GOT3 (cell line): Measurements from ENCODE around the gene TMA7B.

Experiments
- DNase-seq: peaks from one replicate; lab custom pipeline; 2025; ENCODE audit warnings: mixed read lengths; lab: John Stamatoyannopoulos, UW

The TMA7B gene

DNA sequence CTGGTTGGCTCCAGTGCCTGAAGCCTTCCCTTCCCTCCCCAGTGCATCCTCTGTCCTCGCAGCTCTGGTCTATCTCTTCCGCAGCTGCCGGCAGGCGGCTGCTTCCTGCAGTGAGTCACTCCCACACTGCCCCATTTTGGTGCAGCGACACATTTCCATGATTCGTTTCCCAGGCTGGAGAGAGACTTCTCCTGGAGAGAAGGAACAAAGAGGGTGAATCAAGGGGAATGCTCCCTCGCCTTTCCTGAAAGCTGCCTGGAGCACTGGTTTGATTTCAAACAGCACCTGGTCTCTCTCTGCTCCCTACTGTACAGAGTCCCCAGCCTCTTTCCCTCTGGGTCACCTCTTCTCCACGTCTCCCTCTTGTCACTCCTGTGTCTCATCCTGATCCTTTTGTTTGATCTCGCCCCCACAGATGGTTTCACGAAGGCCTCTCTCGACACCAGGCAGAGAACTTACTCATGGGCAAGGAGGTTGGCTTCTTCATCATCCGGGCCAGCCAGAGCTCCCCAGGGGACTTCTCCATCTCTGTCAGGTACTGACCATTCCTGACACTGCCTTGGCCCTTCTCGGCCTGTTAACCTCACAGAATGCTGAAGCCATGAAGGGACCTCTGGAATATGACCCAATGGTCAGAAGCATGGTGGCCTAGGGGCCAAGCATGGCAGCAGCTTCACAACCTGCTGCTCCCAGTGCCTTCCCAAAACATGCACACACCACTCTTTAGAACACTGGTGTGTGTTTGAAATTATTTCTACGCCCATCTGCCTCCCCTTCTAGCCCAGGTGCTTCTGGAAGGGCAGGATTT is at the start of gene TMA7B:
Gene TMA7B, plus strand, starts transcription at position 758 of the 808 bp plus-strand sequence. CDS start 3,978 bp downstream, outside the sequence.
- no peak for DNase-seq

DNA sequence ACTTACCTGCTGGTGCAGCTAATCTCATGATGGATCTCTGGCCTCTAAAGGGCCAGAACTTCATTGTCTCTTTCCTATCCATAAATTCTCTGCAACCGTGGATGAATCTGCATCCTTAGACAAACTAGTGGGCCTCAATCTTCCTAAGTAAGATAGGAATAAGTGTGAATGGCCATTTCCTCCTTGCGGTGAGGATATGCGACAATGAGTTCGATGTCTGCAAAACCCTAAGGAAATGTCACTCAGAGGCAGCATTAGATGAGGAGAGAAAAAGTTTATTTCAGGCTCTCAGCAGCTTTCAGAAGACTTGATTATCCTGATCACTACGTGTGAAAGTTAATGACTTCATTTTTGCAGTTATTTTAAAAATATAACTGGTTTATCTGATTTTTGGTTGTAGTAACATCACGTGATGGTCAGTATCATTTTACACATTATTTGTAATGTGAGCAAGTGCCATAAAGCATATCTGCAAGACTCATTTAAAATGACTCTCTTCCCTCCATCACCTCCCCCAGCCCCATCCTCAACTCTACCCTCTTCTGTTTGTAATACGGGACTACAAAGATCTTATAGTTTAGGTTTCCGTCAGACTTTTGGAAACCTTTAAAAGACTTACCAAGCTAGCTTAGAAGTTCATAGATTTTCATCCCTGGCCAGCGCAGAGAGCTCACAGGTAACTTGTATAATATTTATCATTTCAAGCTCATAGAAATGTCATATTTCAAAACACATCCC is 49.2 kb upstream of the TMA7B start:
- DNase-seq = no peak

DNA sequence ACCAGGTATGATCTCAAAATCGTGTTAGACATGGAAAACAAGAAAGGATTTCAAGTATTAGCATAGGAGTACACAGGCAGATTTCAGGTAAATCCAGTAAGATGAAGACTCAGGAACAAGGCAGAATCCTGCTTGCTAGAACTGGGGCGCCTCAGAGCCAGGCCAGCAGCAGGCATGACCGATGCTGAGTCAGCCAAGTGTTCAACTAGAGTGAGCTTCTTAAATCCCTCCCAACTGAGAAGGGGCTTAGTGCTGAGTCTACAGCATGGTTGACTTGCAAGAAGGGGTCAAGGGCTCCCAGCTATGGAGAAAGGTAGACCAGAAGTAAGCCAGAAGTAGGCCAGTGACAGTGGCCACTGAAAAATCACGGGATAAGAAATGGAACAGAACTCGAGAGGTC is 46.9 kb upstream of the TMA7B start:
- DNase-seq = no peak

DNA sequence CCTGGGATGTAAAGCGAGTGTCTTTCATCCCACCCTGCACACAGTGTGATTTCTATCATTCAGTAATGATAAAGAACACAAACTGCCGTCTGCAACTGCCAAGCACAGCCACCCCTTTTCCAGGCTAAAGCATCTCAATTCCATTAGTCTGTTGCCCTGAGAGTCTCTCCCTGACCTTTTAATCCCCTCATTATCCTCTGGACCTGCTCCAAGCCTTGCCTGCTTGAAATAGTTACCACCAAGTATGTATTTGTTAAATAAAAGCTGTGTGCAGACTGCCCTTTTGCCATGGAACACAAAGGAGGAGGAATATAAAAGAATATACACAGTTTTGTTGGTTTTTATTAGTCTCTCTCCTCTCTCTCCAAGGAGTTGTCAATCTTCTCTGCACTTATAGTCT is 46.3 kb upstream of the TMA7B start:
- no peak for DNase-seq

DNA sequence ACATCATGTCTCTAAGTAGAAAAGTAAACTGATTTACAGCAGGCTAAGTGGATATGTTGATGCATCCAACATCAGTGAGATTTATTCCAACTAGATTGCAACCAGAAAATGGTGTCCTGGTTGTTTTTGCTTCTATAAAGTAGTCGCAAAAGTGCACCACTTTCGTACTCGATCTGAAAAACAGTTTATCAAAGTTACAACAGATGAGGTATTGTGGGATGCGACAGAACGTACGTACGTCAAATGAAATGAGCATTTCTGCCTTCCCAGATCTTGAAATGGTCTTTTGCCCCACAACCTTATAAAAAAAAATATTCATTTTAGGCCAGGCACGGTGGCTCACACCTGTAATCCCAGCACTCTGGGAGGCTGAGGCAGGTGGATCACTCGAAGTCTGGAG is 45.6 kb upstream of the TMA7B start:
- no peak for DNase-seq

DNA sequence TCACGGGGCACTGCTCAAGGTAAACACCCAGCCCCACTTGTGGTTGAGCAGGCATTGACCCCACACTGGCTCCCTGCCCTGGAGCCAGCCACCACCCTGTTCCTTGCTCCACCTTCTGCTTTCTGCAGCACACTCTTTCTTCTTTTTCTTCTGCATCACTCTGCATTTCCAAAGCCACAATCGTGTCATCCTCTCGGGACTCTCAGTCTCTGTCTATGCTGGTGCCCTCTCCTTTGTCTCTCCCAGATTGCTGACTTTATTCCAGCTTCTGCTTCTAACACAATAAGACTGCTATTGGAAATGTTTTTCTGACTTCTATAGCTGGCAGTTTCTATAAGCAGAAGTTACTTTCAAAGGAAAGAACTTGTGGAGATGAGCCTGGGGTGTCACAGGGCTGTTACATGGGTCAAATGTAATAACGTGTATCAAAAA is 44.9 kb upstream of the TMA7B start:
- no peak for DNase-seq

DNA sequence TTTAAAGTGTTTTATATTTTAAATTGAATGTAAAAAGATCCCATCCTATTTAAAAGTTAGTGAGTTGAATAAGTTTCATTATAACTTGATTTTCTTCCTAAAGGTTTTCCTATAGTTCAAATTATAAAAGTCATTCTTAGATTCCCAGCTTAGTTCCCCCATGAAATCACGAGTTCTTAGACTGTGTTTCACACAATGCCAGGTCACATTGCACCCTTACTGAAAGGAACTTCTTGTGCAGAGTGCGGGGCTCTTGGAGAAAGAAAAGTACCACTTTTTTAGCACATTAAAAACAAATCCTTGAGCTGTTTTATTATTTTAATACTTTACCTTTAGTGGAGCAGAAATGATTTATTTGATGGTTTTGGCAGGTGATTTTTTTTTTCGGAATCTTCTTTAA is 43.7 kb upstream of the TMA7B start:
- DNase-seq = no peak

DNA sequence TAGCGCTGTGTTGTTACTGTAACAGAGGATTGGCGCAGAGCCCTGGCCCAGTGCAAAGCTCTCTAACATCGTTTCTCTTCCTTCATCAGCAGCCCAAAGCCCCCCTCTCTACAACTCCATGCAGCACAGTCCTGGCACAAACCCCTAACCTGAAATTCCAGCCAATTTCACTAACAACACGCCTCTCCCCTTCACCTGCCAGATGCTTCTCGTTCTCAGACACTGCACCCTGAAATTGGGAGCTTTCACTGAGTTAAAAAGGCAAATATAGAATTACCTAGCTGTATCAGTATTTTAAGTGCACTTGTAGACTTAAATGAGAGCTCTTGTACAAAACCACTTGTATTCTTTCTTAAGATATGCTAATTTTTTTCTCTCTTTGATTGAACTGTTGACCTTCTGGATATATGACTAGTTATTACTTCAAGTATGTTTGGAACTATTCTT is 43.0 kb upstream of the TMA7B start:
- DNase-seq = no peak

DNA sequence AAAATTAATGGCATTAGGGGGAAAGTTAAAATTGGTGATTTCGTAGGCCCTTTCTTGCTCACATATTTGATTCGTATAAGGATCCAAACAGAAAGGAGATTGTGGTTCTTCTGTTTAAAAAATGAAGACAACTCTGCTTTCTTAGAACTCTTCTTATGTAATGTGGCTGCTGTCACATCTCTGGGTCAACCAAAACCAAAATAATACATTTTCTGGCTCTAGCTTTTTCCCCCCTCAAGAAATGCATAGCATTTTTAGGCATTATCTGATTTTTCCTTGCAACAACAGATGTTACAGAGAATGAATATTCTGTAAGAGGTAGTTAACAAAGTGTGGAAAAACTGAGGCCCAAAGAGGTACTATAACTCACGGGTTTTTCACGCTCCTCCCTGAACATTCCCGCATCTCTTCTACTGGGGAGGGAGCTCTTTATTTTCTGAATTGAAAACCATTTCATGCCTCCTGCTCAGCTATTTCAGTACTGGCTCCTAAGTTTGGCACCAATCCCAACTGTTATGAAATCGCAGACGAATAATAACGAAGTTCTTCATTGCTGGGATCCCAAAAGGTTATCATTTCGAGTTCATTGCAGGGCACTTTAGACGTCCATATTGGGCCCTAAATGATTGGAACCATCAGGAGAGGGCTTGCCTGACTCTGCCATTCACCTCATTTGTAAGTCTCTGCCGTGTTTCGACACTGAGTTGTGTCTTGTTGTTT is 42.3 kb upstream of the TMA7B start:
- no peak for DNase-seq

DNA sequence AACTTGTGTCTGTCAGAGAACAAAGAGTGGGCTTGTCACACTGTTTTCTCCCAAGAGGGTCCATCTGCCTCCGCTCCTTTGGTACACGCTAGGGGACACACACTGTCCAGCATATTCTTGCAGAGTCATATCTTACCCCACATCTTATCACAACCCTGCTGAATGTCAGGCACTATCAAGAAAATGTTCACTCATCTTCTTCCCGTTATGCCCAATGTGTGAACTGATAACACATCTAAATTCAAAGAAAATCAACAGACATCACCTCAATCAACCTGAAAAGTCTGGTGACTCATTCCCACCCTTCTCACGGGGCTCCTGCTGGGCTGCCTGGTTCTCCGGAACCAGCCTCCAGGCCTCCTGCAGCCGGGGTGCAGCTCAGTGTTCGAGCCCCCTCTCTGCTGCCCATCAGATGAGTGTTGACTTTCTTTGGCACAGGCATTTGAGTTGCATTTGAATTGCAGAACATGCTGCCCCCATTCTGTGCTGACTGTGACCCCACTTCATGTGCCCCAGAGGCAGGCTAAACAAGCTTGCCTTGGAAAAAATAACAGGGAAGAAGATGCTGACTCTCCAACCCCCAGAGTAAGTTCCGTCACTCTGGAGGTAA is 40.0 kb upstream of the TMA7B start:
- no peak for DNase-seq

DNA sequence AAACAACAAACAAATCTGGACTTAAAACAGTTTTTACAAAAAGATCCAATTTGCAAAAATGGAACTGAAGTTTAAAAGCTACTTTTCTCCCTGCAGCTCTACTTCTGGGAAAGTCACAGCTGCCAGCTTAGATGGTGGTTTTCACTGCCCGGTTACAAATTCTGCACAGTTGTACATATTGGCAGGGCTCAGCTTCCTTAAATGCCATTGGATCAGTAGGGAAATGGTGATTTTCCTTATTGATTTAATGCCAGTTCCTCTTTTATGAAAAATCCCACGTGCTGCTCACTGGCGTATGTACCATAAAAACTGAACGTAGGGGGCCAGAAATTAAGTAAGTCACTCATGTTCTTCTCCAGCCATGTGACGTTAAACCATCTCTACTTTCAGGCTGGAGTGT is 36.5 kb upstream of the TMA7B start:
- DNase-seq = no peak

DNA sequence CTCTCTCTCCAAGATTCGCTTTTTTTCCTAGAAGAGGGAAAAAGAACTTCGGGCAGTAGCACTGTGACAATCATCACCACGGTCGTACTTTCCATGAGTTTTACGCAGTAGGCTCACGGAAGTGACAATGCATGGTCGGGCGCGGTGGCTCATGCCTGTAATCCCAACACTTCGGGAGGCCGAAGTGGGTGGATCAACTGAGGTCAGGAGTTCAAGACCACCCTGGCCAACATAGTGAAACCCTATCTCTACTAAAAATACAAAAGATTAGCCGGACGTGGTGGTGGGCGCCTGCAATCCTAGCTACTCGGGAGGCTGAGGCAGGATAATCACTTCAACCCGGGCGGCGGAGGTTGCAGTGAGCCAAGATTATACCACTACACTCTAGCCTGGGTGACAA is 35.9 kb upstream of the TMA7B start:
- no peak for DNase-seq

DNA sequence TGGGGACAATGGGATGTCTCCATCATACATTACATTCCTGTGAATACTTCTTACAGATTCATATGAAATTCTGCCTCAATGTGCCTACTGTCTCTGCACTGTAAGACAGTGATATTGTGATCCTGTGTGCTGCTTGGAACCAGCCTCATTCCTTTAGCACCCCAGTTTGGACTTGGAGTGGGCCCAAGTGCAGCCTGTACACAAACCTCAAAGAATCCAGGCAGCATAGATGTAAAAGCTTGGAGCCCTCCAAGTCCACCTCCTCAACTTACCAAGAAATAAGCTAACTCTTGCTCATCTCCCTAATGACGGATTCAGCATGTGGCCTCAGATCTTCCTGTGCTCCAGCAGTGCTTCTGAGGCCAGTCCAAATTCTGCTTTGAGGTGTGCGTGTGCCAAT is 34.9 kb upstream of the TMA7B start:
- no peak for DNase-seq

DNA sequence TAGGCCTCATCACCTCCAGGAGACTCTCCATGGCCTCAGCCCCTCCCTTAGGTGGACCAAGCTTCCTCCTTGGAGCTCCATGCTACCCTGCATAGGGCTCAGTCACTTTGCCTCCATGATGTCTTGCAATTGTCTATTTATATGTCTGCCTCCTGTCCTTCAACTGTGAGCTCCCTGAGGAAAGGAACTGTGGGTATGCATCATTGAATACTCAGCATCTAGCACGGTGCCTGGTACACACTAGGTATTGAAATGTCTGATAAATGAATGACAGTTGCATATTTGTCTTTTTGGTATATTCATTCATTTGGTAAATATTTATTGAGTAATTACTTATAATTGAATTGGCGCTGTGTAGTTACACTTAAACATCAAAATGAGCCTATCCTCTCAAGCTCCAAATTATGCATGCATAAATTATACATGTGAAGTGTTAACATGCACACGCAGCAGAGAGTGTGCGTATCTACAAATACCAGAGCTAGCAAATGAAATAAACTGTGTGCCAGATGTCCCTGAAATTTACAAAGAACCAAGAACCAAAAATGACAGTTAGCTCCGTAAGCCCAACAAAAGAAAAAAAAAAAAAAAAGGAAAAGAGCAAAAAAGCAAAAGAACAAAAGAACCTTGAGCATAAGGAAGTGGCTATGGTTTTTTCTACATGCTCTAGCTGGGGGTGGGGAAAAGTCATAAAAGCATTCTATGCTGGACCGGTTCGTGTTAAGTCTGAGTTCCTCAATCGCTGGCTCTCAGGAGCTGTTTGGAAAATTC is 34.1 kb upstream of the TMA7B start:
- no peak for DNase-seq

DNA sequence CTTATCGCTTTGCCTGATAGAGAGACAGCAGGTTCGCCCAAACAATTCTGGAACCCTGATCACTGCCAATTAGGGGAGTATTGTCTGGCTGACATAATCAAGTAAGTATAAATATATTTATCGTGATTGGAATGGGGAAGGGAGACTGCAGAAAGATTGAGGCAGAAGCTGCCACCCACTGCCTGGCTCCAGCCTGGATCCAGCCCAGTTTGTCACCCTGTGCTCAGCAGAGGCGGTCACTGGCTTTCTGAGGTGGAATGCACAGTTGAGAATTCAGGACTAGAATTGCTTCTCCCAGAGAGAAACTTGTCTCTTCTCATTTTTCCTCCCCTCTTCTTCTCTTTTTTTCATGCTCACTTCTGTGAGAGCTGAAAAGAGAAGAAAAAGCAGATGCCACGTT is 33.4 kb upstream of the TMA7B start:
- no peak for DNase-seq

DNA sequence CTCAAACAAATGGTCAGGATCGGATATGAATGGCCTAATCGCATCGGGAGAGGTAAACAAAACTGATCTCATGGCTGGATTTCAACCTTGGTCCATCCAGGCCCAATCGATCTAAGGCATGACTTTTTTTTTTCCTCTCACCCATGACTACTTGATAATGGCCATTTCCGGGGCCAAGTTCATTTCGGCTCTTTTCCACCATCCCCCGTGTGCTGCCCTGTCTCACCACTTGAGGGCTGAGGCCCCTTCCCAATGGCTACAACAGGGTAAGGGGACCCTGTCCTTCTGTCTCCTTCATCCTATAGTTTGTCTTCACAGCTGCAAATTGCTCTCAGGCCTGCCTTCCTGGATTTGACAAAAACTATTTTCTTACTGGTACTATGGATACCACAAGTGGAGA is 32.7 kb upstream of the TMA7B start:
- DNase-seq = no peak

DNA sequence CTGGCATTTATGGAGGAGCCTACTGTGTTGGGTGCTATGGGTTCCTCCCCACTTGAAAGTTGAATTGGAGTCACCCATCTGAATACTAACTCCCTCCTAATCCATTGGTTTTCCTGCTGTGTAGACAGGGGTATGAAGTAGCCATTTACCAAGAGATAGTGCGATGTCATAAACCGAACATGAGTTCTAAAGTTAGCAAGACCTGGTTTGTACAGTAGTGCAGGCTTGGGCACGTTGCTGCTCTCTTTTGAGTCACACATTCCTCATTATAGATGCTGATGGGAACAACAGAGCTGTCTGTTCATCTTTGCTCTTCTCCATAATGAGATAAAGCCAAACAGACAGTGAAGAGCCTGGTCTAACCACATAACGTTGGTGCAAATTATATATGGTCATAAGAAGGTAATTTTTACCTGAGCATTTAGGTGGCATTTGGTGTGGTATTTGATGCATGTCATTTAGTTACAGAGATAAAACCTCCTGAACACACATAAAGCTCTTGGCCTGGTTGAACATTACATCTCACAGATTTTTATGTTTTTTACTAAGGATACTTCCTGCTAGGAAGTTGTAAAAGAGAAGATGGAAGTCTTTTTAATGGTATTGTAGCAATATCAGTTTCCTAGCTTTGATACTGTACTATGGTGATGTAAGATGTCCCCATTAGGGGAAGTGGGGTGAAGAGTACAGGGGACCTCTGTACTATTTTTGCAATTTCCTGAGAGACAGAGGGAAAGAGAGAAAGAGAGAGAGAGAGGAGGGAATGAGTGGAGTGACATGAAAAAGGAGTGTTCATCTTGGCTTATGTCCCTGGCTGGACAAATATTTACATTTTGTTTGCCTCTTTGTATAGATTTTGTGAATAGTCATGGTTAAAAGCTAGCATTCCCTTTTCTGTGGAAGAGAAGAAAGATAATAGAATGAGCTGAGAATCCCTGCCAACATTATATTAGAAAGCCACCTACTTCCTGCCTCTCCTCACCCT is 31.4 kb upstream of the TMA7B start:
- no peak for DNase-seq

DNA sequence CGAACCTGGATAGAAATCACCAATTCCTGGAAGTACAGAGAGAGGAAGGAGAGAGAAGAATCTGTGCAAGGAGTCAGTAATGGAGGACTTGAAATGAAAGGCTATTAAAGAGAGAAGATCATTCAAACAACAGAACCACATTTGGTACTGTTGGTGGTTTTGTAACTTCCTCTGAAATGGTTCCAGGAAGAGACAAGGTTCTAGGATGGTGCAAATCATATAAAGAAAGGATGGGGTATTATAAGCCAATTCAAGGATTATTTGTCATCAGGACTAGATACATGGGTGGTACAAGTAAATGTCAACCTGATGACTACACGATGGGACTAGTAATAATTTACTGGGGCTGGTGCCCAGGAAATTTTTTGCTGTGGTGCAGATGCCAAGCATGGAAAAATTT is 28.9 kb upstream of the TMA7B start:
- no peak for DNase-seq

DNA sequence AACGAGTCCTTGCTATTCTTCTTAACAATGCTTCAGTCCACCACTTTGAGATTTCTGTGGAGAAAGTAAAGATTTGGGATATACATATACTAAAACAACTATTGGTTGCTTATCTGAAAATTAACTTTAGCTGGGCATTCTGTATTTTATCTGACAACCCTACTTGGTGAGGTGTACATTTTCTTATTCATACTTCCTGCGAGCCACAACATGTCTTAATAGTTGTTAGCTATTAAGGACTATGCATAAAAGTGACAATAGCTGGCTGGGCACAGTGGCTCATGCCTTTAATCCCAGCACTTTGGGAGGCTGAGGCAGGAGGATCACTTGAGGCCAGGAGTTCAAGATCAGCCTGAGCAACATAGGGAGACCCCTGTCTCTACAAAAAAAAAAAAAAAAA is 28.0 kb upstream of the TMA7B start:
- DNase-seq = no peak

DNA sequence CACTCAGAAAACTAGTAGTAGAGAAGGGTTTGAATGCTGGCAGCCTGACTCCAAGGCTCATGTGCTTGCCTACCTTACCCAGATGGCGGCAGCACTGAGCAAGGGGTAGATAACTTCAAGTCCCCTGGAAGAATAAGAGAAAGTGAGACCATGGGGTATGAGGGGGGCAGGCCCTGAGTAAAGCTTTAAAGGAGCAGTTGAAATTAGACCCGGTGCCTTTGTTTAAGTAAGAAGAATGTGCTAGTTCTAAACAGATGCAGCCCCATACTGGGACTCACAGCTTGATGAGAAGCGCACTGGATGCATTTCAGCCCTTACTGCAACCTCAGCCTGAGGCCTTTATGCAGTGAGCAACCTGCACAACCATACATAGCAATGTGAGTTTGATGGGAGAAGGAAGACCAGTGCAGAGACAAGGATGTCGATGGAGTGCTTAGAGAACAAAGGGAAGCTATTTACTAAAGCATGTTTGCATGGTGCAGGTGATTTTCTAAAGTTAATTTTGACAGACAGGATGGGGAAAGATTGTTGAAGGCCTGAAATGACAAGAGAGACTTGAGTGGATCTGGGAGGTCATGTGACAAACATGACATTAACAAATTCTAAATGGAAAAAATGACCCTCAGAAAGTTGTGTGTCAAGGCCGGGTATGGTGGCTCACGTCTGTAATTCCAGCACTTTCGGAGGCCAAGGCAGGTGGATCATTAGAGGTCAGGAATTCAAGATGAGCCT is 27.1 kb upstream of the TMA7B start:
- no peak for DNase-seq
